GM12878 (cell line): Measurements from ENCODE around the gene FLVCR1. TPM values are rescaled to one million over a fixed set of nuclear protein-coding genes. Genes with fewer than 3 reads are reported as not detected.

ENCODE experiments used
- ATAC-seq: fragments of 200-7000 bp; cut with Tn5 transposase; 3 replicates; pipeline ENCODE4 v1.9.1; 2020; ENCODE audit warnings: mild to moderate bottlenecking, moderate library complexity
- BruUV-seq: library from RNA; stranded (reverse); fragments of 400-500 nt; replicated peaks from 2 replicates; lab custom pipeline; 2021; lab: Mats Ljungman, UMichigan
- CTCF ChIA-PET: fragments of 300-600 bp; sonication (Branson Sonifier 250); formaldehyde crosslinking; extraction: SDS; loops from one replicate; lab custom pipeline; 2021; ENCODE audit warnings: inconsistent platforms; lab: Yijun Ruan, JAX
- POLR2A ChIA-PET: fragments of 350-600 bp; formaldehyde crosslinking; extraction: SDS; loops from one replicate; lab custom pipeline; 2021; ENCODE audit warnings: inconsistent platforms; lab: Charles Lee
- RAD21 ChIA-PET: fragments of 300-600 bp; sonication (Branson Sonifier 250); formaldehyde crosslinking; loops from one replicate; lab custom pipeline; 2023; ENCODE audit warnings: antibody characterized with exemption; ENCODE audit not compliant: unreplicated experiment; lab: Charles Lee
- SMC1A ChIA-PET: fragments of 300-600 bp; sonication (Branson Sonifier 250); formaldehyde crosslinking; loops from one replicate; lab custom pipeline; 2023; ENCODE audit not compliant: unreplicated experiment, uncharacterized antibody; lab: Charles Lee
- DNase-seq: peaks from one replicate; pipeline ENCODE4 v3.0.0-alpha.2; 2011; ENCODE audit warnings: low read depth, low spot score
- FAIRE-seq: peaks from 3 replicates; lab custom pipeline; 2011; peaks lifted over from hg19 to GRCh38; lab: Jason Lieb, UNC
- H2AFZ ChIP-seq: 2 replicates; pipeline ENCODE4 v1.6.0; 2011; ENCODE audit warnings: low read depth, low read length, control low read depth; ENCODE audit not compliant: control insufficient read depth
- H3K27ac ChIP-seq: 2 replicates; pipeline ENCODE4 v1.5.1; 2011; ENCODE audit warnings: control low read depth; ENCODE audit not compliant: control insufficient read depth, insufficient read depth
- H3K27me3 ChIP-seq, 2 experiments: replicated peaks in 1 of 2; 2 replicates each; pipeline versions ENCODE4 v1.6.0 to v1.6.1; 2011; ENCODE audit warnings: low read length in 1 of 2; ENCODE audit not compliant: control insufficient read depth in 2 of 2, insufficient read depth in 2 of 2
- H3K36me3 ChIP-seq, 2 experiments: 2 replicates each; pipeline ENCODE4 v1.5.1; 2011; ENCODE audit warnings: low read length in 1 of 2; ENCODE audit not compliant: control insufficient read depth in 2 of 2, insufficient read depth in 2 of 2
- H3K4me1 ChIP-seq: 2 replicates; pipeline ENCODE4 v1.6.1; 2011; ENCODE audit warnings: mild to moderate bottlenecking, low read length, moderate library complexity, mixed read lengths; ENCODE audit not compliant: control insufficient read depth, insufficient read depth
- H3K4me2 ChIP-seq: 2 replicates; pipeline ENCODE4 v1.6.0; 2011; ENCODE audit warnings: control low read depth; ENCODE audit not compliant: control insufficient read depth, insufficient read depth
- H3K4me3 ChIP-seq: fragments of 200-600 bp; sonication (generic); 2 replicates; pipeline ENCODE4 v1.5.1; 2016
- H3K79me2 ChIP-seq: 2 replicates; pipeline ENCODE4 v1.6.0; 2011; ENCODE audit warnings: low read length; ENCODE audit not compliant: control insufficient read depth, insufficient read depth
- H3K9ac ChIP-seq: 2 replicates; pipeline ENCODE4 v1.8.0; 2011; ENCODE audit warnings: low read length, control low read depth, mixed read lengths; ENCODE audit not compliant: control insufficient read depth, insufficient read depth
- H3K9me3 ChIP-seq: replicated peaks from 3 replicates; pipeline ENCODE4 v1.5.1; 2011; ENCODE audit warnings: mild to moderate bottlenecking, low read length; ENCODE audit not compliant: control insufficient read depth, insufficient read depth
- H4K20me1 ChIP-seq: 2 replicates; pipeline ENCODE4 v1.6.0; 2011; ENCODE audit not compliant: control insufficient read depth, insufficient read depth
- ASH2L ChIP-seq: fragments of 300-600, 200-600 bp; sonication (generic); IDR thresholded peaks from 2 replicates; pipeline ENCODE4 v1.6.1; 2017; ENCODE audit warnings: low read depth, mild to moderate bottlenecking, borderline replicate concordance
- ATF2 ChIP-seq: IDR thresholded peaks from 2 replicates; pipeline ENCODE4 v1.6.1; 2012; ENCODE audit warnings: low read length, inconsistent platforms
- BCL11A ChIP-seq: IDR thresholded peaks from 2 replicates; pipeline ENCODE4 v1.6.1; 2011; ENCODE audit warnings: low read depth, low read length
- ELK1 ChIP-seq: IDR thresholded peaks from 2 replicates; pipeline ENCODE4 v1.6.1; 2012; ENCODE audit warnings: low read depth, low read length, improper control_type of control experiment
- ESRRA ChIP-seq: IDR thresholded peaks from 2 replicates; pipeline ENCODE4 v1.6.1; 2012; ENCODE audit warnings: mild to moderate bottlenecking, low read length, improper control_type of control experiment
- MXI1 ChIP-seq: fragments of 150-350 bp; IDR thresholded peaks from 2 replicates; pipeline ENCODE4 v1.6.1; 2011; ENCODE audit warnings: low read depth, mild to moderate bottlenecking, inconsistent platforms, low read length, improper control_type of control experiment
- NKRF ChIP-seq: fragments of 450-650 bp; conservative IDR thresholded peaks from 2 replicates; pipeline ENCODE4 v1.6.1; 2017; ENCODE audit warnings: mild to moderate bottlenecking, moderate library complexity
- NR2C2 ChIP-seq: IDR thresholded peaks from 2 replicates; pipeline ENCODE4 v1.6.1; 2011; ENCODE audit warnings: borderline replicate concordance, low read depth; ENCODE audit not compliant: control insufficient read depth, insufficient read length
- RELB ChIP-seq: fragments of 450-650 bp; IDR thresholded peaks from 2 replicates; pipeline ENCODE4 v1.6.1; 2017; ENCODE audit warnings: low read depth, mild to moderate bottlenecking, moderate library complexity
- SREBF2 ChIP-seq: IDR thresholded peaks from 2 replicates; pipeline ENCODE4 v1.6.1; 2012; ENCODE audit warnings: mild to moderate bottlenecking, low read length
- STAT3 ChIP-seq: IDR thresholded peaks from 2 replicates; pipeline ENCODE4 v1.6.1; 2011; ENCODE audit warnings: low read depth, low read length, improper control_type of control experiment
- ZBTB40 ChIP-seq: fragments of 450-650 bp; IDR thresholded peaks from 2 replicates; pipeline ENCODE4 v1.6.1; 2016; ENCODE audit warnings: mild to moderate bottlenecking, moderate library complexity, borderline replicate concordance
- WGBS: methylation state at CpG from one replicate; pipeline ENCODE4 v1.1.6; 2016; ENCODE audit warnings: low lambda C conversion rate; ENCODE audit not compliant: insufficient replicate concordance, insufficient coverage; ENCODE audit errors: missing lambda C conversion rate; 5-methylcytosine and 5-hydroxymethylcytosine counted together
- in situ Hi-C: fragments of 300-500 bp; cut with MboI; formaldehyde crosslinking; loops from 9 replicates; pipeline ENCODE4 v1.14.3; 2018; ENCODE audit warnings: mixed read lengths
- intact Hi-C: fragments of 100-400 bp; cut with micrococcal nuclease; formaldehyde crosslinking; loops from one replicate; pipeline ENCODE4 v1.14.2; 2022; ENCODE audit not compliant: unreplicated experiment
- polyA plus RNA-seq, 11 experiments: library from polyadenylated mRNA; depleted of rRNA in 4 of 11; unstranded in 6 of 11; stranded (reverse) in 5 of 11; fragments of >200 nt; fragmentation: Nextera tagmentation in 4 of 11; fragmentation: Illumina TruSeq in 1 of 11; extraction: Ambion mirVana in 4 of 11; extraction: Trizol in 1 of 11; gene quantifications; 1 replicate in 1 of 11; 2 replicates in 10 of 11; pipeline versions ENCODE4 v1.2.1 to v1.2.3, GENCODE V29; 2011 to 2016; ENCODE audit warnings: inconsistent platforms in 2 of 11, missing spikeins in 2 of 11, low read depth in 1 of 11
- total RNA-seq, 4 experiments: library from RNA; depleted of rRNA in 3 of 4; stranded (reverse); fragments of >200 nt in 3 of 4; fragmentation: Illumina TruSeq in 1 of 4; extraction: Trizol in 1 of 4; gene quantifications; 2 replicates each; pipeline versions ENCODE4 v1.2.1 to v1.2.3, GENCODE V29; 2013 to 2021

Gene FLVCR1
- total and polyA plus RNA-seq, 10 of the 15 experiments (the other 5 are each of a cell fraction or from before 2014, with no cell fraction given): 7.1 to 25.2 (median 17.6) TPM

- POLR2A ChIA-PET: no interaction called here
- no peak for ATAC-seq
- no peaks in the 10 kb centered on the region for H3K27me3 ChIP-seq
- H3K9me3 ChIP-seq: no peaks in the 10 kb centered on the region
- H3K4me2 ChIP-seq: no peak overlapping the region
- WGBS: 96% methylated on average over 3 of the region's 3 CpGs
- no peak overlapping the region for H3K4me3 ChIP-seq
- H3K9ac ChIP-seq: no peak overlapping the region
- no peak for DNase-seq
- in situ Hi-C loops (no loop called here), intact Hi-C loops (no loop called here)
- FAIRE-seq: no peak
- no peak overlapping the region for H2AFZ ChIP-seq
- no peaks in the 10 kb centered on the region for H3K79me2 ChIP-seq
- BruUV-seq: no TSS peak
- H3K27ac ChIP-seq: no peak overlapping the region
- SMC1A ChIA-PET: interaction anchor here (1.4 kb wide), 1 partner anchor 9 kb away, joined by 3 read pairs; no protein-coding TSS in a partner anchor
- RAD21 ChIA-PET: interaction anchor here (1.8 kb wide), 1 partner anchor 9 kb away, joined by 9 read pairs; no protein-coding TSS in a partner anchor
- no peaks in the 10 kb centered on the region for H4K20me1 ChIP-seq
- no peak for TF ChIP-seq ZBTB40
- no peak for TF ChIP-seq SREBF2
- TF ChIP-seq ESRRA: no peak
- TF ChIP-seq RELB: no peak
- TF ChIP-seq NR2C2: no peak
- no peak for TF ChIP-seq ASH2L
- TF ChIP-seq ATF2: no peak
- no peak for TF ChIP-seq BCL11A
- no peak for TF ChIP-seq MXI1
- TF ChIP-seq ELK1: no peak
- no peak for TF ChIP-seq STAT3
- no peak for TF ChIP-seq NKRF
- H3K4me1 ChIP-seq: no peaks in the 10 kb centered on the region
- no peaks in the 10 kb centered on the region for H3K36me3 ChIP-seq
- CTCF ChIA-PET: interaction anchor here (1.2 kb wide), 2 partner anchors 10 to 58 kb away, joined by 3 read pairs; no protein-coding TSS in a partner anchor
Observed at GRCh38 chr1:212937034-212937433, 79.0 kb downstream of the FLVCR1 start.
